ENCODE results near the gene DLK2. TPM values are rescaled to one million over a fixed set of nuclear protein-coding genes. Genes with fewer than 3 reads are reported as not detected.

The DLK2 gene
- total RNA-seq, 1 experiment from 2014 or later = 1.6 TPM

GRCh38 chr6:43494766-43495165, 39.4 kb upstream of the DLK2 start:
- POLR2A ChIA-PET = interaction anchor here (1.3 kb wide), 1 partner anchor 15 kb away, joined by 5 read pairs; no protein-coding TSS in a partner anchor
- peaks cover 4 to 26% of the 10 kb centered on the region in 2 experiments; a peak in 3 of 4 replicates for H3K36me3 ChIP-seq (ENCODE audit: control insufficient read depth in 1 of 2, insufficient read depth in 2 of 2, low read length in 2 of 2)
- no peaks in the 10 kb centered on the region for H3K9me3 ChIP-seq (ENCODE audit: control insufficient read depth in 1 of 2, insufficient read depth in 1 of 2, low read depth in 1 of 2, low read length in 2 of 2)
- no peak overlapping the region for H3K4me3 ChIP-seq (replicated peaks in 1 of 2; ENCODE audit: low read depth in 1 of 2, low read length in 2 of 2)
- H3K9me2 ChIP-seq (ENCODE audit: insufficient read depth) = no peaks in the 10 kb centered on the region
- H3K27ac ChIP-seq (ENCODE audit: low read depth, low read length) = peak overlapping the region; percentile 57
- intact Hi-C loops (cut with micrococcal nuclease) = loop anchor here (5.0 kb wide), 1 partner anchor 592 kb away; no protein-coding TSS in a partner anchor
- no TSS peak for BruUV-seq (replicated peaks)
- H3K79me2 ChIP-seq (ENCODE audit: insufficient read depth, low read length) = peaks cover 41% of the 10 kb centered on the region
- no peak overlapping the region for H2AFZ ChIP-seq (ENCODE audit: low read depth, low read length, poor library complexity, severe bottlenecking)
- H3K9ac ChIP-seq (ENCODE audit: low read length) = no peak overlapping the region
- H3K4me2 ChIP-seq (ENCODE audit: low read length) = peak overlapping the region; percentile 76
- H3K27me3 ChIP-seq (ENCODE audit: insufficient read depth, low read length) = no peaks in the 10 kb centered on the region
- CTCF ChIA-PET = interaction anchor here (0.6 to 3.1 kb wide), 6 partner anchors 9 to 232 kb away, joined by 3 to 25 read pairs (median 15); no protein-coding TSS in a partner anchor
- RAD21 ChIA-PET (ENCODE audit: low non-redundant PET in 1 of 2, low total read pairs in 2 of 2, uncharacterized antibody in 2 of 2, unreplicated experiment in 2 of 2) = interaction anchor here in 1 of 2 experiments (0.9 kb wide), 1 partner anchor 37 kb away, joined by 3 read pairs; no protein-coding TSS in a partner anchor
- ATAC-seq (no peak), DNase-seq (ENCODE audit: low read depth, low spot score) (no peak)
- TF ChIP-seq SIN3A (IDR thresholded peaks at IDR 0.05; ENCODE audit: low read depth) = no peak
- TF ChIP-seq RAD21 (IDR thresholded peaks at IDR 0.05; ENCODE audit: low read depth) = no peak
- TF ChIP-seq CBX3 (IDR thresholded peaks at IDR 0.05; ENCODE audit: low read depth) = no peak
- TF ChIP-seq CTCF (IDR thresholded peaks at IDR 0.05 in 2 of 3, conservative IDR thresholded peaks at IDR 0.05 in 1 of 3; ENCODE audit: borderline replicate concordance in 1 of 3, insufficient read depth in 1 of 3, low read depth in 2 of 3, low read length in 2 of 3) = no peak
- TF ChIP-seq REST (IDR thresholded peaks at IDR 0.05; ENCODE audit: low read depth) = no peak
- TF ChIP-seq SP1 (IDR thresholded peaks at IDR 0.05; ENCODE audit: low read depth) = no peak
- TF ChIP-seq FOSL1 (IDR thresholded peaks at IDR 0.05; ENCODE audit: low read depth) = no peak
- TF ChIP-seq TCF7L2 (IDR thresholded peaks at IDR 0.05; ENCODE audit: borderline replicate concordance, extremely low read depth, insufficient read depth, insufficient read length) = no peak
- TF ChIP-seq ZNF274 (IDR thresholded peaks at IDR 0.05; ENCODE audit: low read depth, low read length) = no peak
- TF ChIP-seq JUND (IDR thresholded peaks at IDR 0.05) = no peak
- TF ChIP-seq ELF1 (IDR thresholded peaks at IDR 0.05; ENCODE audit: borderline replicate concordance, low read depth) = no peak
- no peak for TF ChIP-seq MAX (IDR thresholded peaks at IDR 0.05)
- peaks cover 27 to 50% of the 10 kb centered on the region in 2 experiments for H3K4me1 ChIP-seq (ENCODE audit: control insufficient read depth in 1 of 2, insufficient read depth in 2 of 2, low read length in 2 of 2)
- no peaks in the 10 kb centered on the region for H4K20me1 ChIP-seq (ENCODE audit: insufficient read depth)

Measured in HCT116 (cell line).